DMS114 treated with DMSO at 0.1 percent for 48 hours (cell line): ENCODE results near the gene RABGAP1.

ENCODE experiments used
- DNase-seq: peaks from one replicate; lab custom pipeline; 2025; ENCODE audit not compliant: unreplicated experiment; lab: John Stamatoyannopoulos, UW

RABGAP1 gene

GRCh38 chr9:123109540-123110279, 168.9 kb downstream of the RABGAP1 start:
- DNase-seq: no peak

DNA sequence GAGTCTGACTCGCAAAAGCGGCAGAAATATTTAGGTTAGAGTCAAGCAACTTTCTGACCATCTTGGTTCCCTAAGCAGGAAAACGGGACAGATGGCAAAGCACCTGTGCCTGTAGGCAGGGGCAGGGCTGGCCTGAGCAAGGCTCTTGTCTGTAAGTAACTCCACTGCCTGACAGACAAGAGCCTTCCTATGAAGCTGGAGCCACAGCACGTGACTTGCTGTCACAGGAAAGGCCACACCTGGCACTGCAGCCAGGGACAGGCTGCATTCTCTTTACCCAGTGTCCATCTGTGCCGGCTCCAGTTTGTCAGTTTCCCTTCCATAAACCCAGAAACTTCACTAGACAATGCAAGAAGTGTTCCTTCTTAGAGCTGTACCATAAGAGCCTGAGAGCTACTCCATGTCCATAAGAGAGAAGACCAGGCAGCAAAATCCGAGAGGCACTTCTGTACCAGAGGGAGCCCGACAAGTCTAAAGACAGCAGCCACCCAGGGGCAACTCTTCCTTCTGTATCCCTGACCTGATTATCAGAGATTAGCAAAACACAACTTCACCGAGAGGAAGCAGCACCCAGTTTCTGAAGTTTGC, 170.7 kb downstream of the RABGAP1 start:
- no peak for DNase-seq

DNA sequence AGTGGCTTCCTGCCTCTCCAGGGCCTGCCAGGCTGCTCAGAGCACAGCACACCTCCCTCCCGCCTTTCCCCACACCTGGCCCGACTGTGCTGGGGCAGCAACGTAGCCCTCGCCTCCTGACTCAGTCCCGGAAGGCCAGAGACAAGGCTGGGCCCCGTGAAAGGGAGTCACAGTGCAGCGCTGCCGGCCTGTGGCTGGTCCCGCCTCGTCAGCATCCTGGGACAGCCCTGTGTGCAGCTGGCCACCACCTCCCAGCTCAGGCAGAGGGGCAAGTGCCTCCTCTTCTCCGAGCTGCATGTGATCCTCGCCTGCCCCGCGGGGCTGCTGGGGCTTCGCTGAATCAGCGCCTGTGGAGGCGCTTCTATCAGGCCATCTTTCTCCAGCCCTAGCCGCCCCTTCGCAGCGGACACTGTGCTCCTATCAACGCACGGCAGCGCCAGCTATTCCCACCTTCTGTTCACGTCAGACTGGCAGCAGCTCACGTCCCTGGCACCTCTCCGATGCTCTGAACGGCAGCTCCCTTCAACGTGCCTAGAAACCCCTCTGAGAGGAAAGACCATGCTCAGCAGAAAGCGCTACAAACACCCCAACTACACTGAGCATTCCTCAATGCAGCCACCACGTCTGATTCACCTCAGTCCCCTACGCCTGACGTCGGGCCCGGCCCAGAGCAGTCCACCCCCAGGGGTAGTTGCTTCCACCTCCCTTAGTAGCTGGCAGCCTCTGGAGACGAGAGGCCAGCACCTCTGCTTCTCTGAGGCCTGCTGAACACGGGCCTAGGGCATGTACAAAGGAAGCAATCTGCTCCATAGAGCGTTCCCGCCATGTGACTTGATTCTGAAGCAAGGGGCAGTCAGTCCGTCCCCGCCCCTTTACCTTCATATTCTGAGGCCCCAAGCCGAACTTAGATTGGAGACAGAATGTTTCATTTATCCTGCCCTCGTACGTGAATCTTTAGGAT, 171.5 kb downstream of the RABGAP1 start:
- DNase-seq: no peak

GRCh38 chr9:123113185-123113584, 172.4 kb downstream of the RABGAP1 start:
- DNase-seq: no peak

DNA sequence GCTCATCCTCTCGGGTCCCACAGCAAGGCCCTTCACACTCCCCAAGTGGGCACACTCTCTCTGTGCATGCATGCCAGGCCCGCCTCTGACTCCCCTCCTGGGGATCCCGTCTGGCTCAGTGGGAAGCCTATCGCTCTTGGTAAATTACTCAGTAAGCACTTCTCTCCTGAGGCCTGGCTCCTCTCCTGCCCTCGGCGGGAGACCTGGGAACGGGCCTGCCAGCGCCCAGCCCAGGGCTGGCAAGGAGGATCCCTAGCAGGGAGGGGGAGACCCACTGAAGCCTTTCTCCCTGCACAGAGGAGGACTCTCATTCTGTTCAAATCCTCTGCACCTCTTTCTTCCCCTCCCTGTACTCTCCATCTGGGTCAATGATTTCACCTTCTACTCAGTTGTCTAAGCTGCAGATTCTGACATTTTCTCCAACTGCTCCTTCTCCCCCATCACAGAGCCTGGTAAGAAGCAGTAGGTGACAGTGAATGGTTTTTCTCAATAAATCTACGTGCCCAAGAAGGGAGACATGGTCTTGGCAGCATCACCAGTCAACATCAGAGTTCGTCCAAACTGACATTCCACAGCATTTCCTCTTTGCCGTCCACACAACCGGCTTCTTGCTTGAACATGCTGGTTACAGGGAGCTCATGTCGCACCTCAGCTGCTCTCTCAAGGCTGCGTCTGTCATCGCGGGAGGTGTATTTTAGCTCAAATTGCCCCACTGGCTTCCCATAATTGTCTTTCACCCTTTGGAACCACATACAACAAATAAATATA, 174.5 kb downstream of the RABGAP1 start:
- no peak for DNase-seq

- no peak for DNase-seq
These were observed 175.2 kb downstream of the RABGAP1 start for GRCh38 chr9:123116036-123116435.

DNA sequence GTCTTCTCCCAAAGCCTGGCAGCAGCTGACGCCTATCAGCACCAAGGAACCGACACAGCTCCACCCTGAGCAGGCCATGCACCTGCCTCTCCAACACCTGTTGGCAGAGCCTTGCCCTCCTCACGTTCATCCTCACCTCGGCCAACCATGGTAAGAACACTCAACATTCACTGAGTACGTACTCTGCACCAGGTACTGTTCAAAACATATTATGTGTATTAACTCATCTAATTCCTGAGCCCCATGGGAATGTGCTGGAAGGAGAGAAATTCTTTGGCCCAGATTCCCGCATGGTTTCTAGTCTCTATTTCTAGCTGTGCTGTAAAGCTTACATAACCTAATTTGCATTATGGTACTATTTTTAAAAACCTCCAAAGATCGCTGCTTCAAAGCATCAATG, 178.7 kb downstream of the RABGAP1 start:
- no peak for DNase-seq

- no peak for DNase-seq
These were observed 179.3 kb downstream of the RABGAP1 start for GRCh38 chr9:123120131-123120530.

DNA sequence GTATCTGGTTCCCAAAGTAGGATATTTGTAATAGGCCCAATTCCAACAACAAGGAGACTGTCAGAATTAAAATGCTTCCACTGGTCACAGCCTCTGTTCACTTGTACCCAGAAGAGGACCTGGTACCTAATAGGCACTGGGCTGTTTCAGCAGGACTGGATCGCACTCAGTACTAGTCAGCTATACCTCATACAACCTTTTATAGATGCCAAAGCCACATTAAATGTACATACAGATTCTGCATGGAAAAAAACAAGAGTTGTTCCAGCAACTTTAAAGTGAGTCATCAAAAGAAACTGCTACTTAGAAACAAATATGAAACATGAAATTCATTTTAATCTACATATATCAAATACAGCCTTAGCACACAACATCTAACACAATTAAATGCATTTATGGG, 180.1 kb downstream of the RABGAP1 start:
- no peak for DNase-seq

GRCh38 chr9:123121457-123121856, 180.6 kb downstream of the RABGAP1 start:
- DNase-seq: no peak

GRCh38 chr9:123127512-123128075, 186.8 kb downstream of the RABGAP1 start:
- DNase-seq: no peak

DNA sequence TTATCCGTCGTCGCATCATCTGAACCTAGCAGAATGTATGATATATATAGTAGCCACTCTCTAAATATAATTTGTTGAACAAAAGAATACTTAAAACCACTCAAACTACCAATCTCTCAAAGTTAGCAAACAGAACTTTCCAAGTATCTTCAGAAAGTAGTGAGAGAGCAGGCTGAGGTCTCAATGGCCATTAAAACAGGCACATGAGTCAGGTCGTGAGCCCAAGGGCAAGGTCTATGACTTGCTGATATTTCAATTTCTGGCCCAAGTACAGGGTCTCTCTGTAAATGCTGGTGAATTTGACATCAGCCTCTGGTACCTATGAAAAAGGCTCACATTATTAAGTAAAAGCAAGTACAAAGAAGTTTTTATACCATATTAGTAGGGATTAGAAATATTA, 187.8 kb downstream of the RABGAP1 start:
- no peak for DNase-seq

DNA sequence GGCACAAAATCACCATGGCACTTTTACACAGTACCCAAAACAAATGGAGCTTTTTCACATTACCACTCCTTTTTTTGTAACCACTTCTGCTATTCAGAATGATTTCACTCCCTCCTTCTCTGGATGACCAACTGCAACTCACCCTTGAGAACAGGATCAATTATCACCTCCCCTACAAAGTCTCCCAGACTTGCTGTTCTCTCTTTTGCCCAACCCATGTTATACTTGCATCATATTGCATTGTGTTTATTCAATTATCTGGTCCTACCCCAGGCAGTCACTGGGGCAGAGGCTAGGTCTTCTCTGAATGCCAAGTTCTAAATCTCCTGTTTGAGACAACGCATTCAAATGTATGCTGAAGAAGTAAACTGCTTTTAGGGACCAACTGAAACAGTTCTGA, 188.6 kb downstream of the RABGAP1 start:
- DNase-seq: no peak

DNA sequence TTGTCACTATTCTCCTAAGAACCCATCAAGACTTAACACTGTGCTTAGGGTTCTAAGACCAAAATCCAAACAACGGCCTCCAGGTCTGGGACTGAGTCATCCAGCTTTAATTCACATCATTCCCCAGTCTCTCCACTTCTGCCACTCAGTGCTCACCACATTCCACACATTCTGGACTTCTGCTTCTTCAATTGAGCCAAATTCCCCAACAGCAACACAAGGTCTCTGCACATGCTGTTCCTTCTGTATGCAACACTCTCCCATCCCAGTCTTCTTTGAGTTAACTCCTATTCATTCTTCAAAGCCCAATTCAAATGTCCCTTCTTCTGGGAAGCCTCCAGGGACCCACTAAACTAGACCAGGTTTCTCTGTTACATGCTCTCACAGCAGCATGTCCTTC, 190.4 kb downstream of the RABGAP1 start:
- DNase-seq: no peak

DNA sequence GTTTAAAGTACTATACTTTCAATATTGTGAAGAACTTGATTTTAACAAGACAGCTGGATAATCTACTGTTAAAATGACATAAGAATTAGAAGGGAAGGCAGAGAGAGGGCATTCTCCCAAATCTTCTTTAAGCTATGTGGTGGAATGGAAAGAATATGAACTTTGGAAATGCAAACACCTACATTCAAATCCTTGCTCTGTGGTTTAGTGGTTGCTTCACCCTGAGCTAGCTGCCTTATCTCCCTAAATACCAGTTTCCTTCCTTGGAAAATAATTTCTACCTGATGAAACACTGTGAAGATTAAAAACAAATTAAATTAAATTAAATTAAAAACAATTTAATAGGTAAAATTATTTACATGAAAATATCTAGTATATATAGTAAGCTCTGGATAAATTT, 191.2 kb downstream of the RABGAP1 start:
- no peak for DNase-seq

DNA sequence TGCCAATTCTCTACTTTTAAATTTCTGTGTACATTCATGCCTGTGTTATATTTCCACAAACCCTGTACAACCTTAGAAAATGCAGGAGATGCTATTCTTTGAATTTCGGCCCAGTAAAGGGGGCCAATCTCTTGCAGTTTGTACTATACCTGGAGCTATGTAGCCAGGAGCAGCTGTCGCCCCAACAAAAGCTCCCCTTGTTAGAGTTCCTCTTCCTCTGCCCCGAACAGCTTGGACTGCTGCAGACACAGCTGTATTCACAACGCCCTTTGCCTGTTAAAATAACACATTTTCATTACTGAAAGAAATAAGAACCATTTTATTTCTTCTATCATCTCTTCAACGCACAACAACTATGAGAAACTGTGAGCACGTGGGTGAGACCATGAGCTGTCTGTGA, 191.9 kb downstream of the RABGAP1 start:
- no peak for DNase-seq

DNA sequence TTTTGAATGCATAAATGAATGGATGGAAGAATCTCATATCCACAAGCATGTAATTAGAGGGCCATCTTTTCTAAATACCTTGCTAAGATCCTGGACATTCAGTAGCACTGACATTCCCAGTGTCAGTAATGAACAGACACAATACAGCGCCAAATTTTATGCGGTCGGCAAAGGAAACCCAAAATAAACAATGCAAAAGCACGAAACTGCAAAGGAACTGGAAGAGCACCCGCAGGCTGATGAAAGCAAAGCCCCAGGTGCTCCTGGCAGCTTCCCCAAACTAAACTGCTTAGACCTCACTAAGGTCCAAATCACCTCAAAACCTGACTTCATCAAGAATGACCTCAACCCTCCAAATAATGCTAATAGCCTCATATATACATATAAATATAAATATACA, 194.6 kb downstream of the RABGAP1 start:
- no peak for DNase-seq

- no peak for DNase-seq
These were observed 197.3 kb downstream of the RABGAP1 start for GRCh38 chr9:123138163-123138562.

DNA sequence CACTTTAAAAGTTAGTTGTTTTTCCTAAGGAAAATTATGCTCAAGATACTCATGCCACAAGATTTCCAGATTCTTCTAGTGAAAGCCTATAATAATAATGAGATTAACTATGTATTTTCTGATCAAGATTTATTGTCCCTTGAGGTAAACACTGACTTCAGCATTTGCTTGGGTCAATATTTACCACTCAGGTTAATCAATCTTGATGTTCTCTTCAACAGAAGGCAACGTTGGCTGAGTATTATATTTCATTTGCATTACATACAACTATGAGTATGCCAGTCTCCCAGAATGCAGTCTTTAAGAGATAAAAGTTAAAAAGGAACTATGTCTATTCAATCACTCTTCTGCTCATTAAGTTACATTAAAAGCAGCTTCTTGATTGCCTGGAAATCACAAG, 208.2 kb downstream of the RABGAP1 start:
- no peak for DNase-seq

GRCh38 chr9:123150708-123151503, 210.1 kb downstream of the RABGAP1 start:
- DNase-seq: no peak
